ENCODE data around the gene OR6Y1. TPM values are rescaled to one million over a fixed set of nuclear protein-coding genes. Genes with fewer than 3 reads are reported as not detected.

Gene OR6Y1
- total RNA-seq, 1 donor = not detected

GRCh38 chr1:158494796-158495195, 59.4 kb downstream of the OR6Y1 start:
- no peak for DNase-seq (ENCODE audit: insufficient read length, low spot score, missing footprints)
- Histone ChIP-seq H3K36me3 (ENCODE audit: insufficient read depth, low read length) (no peaks in the 10 kb centered on the region), H3K27ac (ENCODE audit: low read depth, low read length) (no peak overlapping the region), H3K4me2 (ENCODE audit: insufficient read depth, low read length) (no peak overlapping the region), H3K4me3 (ENCODE audit: insufficient read depth, low read length) (no peak overlapping the region), H3K79me2 (ENCODE audit: insufficient read depth, low read length) (no peaks in the 10 kb centered on the region), H2AFZ (ENCODE audit: low read length) (no peak overlapping the region), H3K9me3 (ENCODE audit: low read depth, low read length) (no peaks in the 10 kb centered on the region), H3K27me3 (ENCODE audit: insufficient read depth, low read length) (no peaks in the 10 kb centered on the region), H3K4me1 (ENCODE audit: insufficient read depth, low read length) (no peaks in the 10 kb centered on the region), H4K20me1 (ENCODE audit: insufficient read depth, low read length) (no peaks in the 10 kb centered on the region)
- TF ChIP-seq CTCF (IDR thresholded peaks at IDR 0.05; ENCODE audit: extremely low read depth, low read depth, low read length) = no peak

Other genes with a start within 250 kb of the OR6Y1 start
- not detected in 2 replicates for gene CD1B, start 222.9 kb downstream of the OR6Y1 start, total RNA-seq
- gene CD1E, start 200.5 kb downstream of the OR6Y1 start, total RNA-seq = not detected in 2 replicates
- gene OR10T2, start 154.9 kb downstream of the OR6Y1 start, total RNA-seq = not detected in 2 replicates
- not detected in 2 replicates for gene OR10K2, start 128.2 kb downstream of the OR6Y1 start, total RNA-seq
- gene OR10K1, start 92.6 kb downstream of the OR6Y1 start, total RNA-seq = not detected in 2 replicates
- gene OR10R2, start 82.2 kb downstream of the OR6Y1 start, total RNA-seq = not detected in 2 replicates
- not detected in 2 replicates for gene OR6P1, start 16.2 kb upstream of the OR6Y1 start, total RNA-seq
- not detected in 2 replicates for gene OR10X1, start 25.5 kb upstream of the OR6Y1 start, total RNA-seq
- not detected in 2 replicates for gene OR10Z1, start 50.9 kb upstream of the OR6Y1 start, total RNA-seq
- under 0.01 TPM in 2 replicates for gene SPTA1, start 132.3 kb upstream of the OR6Y1 start, total RNA-seq
- not detected in 2 replicates for gene OR6K2, start 146.2 kb upstream of the OR6Y1 start, total RNA-seq
- gene OR6K3, start 166.3 kb upstream of the OR6Y1 start, total RNA-seq = not detected in 2 replicates
- gene OR6K6, start 200.3 kb upstream of the OR6Y1 start, total RNA-seq = not detected in 2 replicates
- gene OR6N1, start 217.8 kb upstream of the OR6Y1 start, total RNA-seq = not detected in 2 replicates
- gene OR6N2, start 226.8 kb upstream of the OR6Y1 start, total RNA-seq = not detected in 2 replicates